HepG2 (cell line): ENCODE results near the gene CDK2. TPM values are rescaled to one million over a fixed set of nuclear protein-coding genes. Genes with fewer than 3 reads are reported as not detected.

ENCODE experiments used
- AKAP8 ChIP-seq: sonication (generic); formaldehyde crosslinking; IDR thresholded peaks from 2 replicates; pipeline ENCODE4 v1.5.1; 2020; ENCODE audit warnings: mild to moderate bottlenecking, missing genetic modification reagents
- BRCA1 ChIP-seq: sonication (generic); formaldehyde crosslinking; IDR thresholded peaks from 2 replicates; pipeline ENCODE4 v1.4.0; 2020; ENCODE audit warnings: missing genetic modification reagents
- CTCF ChIP-seq: sonication (generic); formaldehyde crosslinking; IDR thresholded peaks from 2 replicates; pipeline ENCODE4 v1.5.0; 2020; ENCODE audit warnings: mild to moderate bottlenecking, missing genetic modification reagents, moderate library complexity
- E2F1 ChIP-seq: sonication (generic); formaldehyde crosslinking; IDR thresholded peaks from 2 replicates; pipeline ENCODE4 v1.5.0; 2020; ENCODE audit warnings: missing genetic modification reagents
- KAT2B ChIP-seq: fragments of 150-350 bp; IDR thresholded peaks from 2 replicates; pipeline ENCODE4 v1.6.1; 2014; ENCODE audit warnings: low read depth, low read length, borderline replicate concordance
- KLF15 ChIP-seq: sonication (generic); formaldehyde crosslinking; IDR thresholded peaks from 2 replicates; pipeline ENCODE4 v1.8.1; 2023; ENCODE audit warnings: borderline replicate concordance, mild to moderate bottlenecking, inconsistent platforms, missing genetic modification reagents, mixed read lengths
- LCORL ChIP-seq, 2 experiments: fragments of 450-650 bp in 1 of 2; sonication (generic) in 1 of 2; formaldehyde crosslinking in 1 of 2; IDR thresholded peaks; 2 replicates each; pipeline versions ENCODE4 v1.5.0 to v1.6.1; 2017 to 2020; ENCODE audit warnings: antibody characterized with exemption in 1 of 2, missing genetic modification reagents in 1 of 2
- NBN ChIP-seq: fragments of 450-650 bp; conservative IDR thresholded peaks from 2 replicates; pipeline ENCODE4 v1.6.1; 2017
- NR2C2 ChIP-seq: sonication (generic); formaldehyde crosslinking; IDR thresholded peaks from 2 replicates; pipeline ENCODE4 v1.4.0; 2020; ENCODE audit warnings: missing genetic modification reagents, mild to moderate bottlenecking, moderate library complexity, borderline replicate concordance
- PHF8 ChIP-seq: sonication (generic); formaldehyde crosslinking; IDR thresholded peaks from 2 replicates; pipeline ENCODE4 v1.5.0; 2020; ENCODE audit warnings: missing genetic modification reagents
- RBM39 ChIP-seq: fragments of 200-400 bp; formaldehyde crosslinking; IDR thresholded peaks from one replicate; pipeline ENCODE4 v1.6.1; 2018; ENCODE audit warnings: antibody characterized with exemption, mild to moderate bottlenecking, low read depth, low read length; ENCODE audit not compliant: poor library complexity, severe bottlenecking
- REXO4 ChIP-seq: sonication (generic); formaldehyde crosslinking; IDR thresholded peaks from 2 replicates; pipeline ENCODE4 v1.8.0; 2022; ENCODE audit warnings: missing genetic modification reagents, mild to moderate bottlenecking, borderline replicate concordance
- SOX6 ChIP-seq, 2 experiments: fragments of 450-650 bp in 1 of 2; sonication (generic) in 1 of 2; formaldehyde crosslinking in 1 of 2; IDR thresholded peaks; 2 replicates each; pipeline versions ENCODE4 v1.4.0 to v1.6.1; 2017 to 2020; ENCODE audit warnings: antibody characterized with exemption in 1 of 2, mild to moderate bottlenecking in 1 of 2, missing genetic modification reagents in 1 of 2
- XRCC5 ChIP-seq: fragments of 200-400 bp; formaldehyde crosslinking; optimal IDR thresholded peaks from 2 replicates; pipeline ENCODE3; 2017; ENCODE audit warnings: mild to moderate bottlenecking, low read length
- ZMYM4 ChIP-seq: sonication (generic); formaldehyde crosslinking; IDR thresholded peaks from 2 replicates; pipeline ENCODE4 v1.8.1; 2023; ENCODE audit warnings: mild to moderate bottlenecking, missing genetic modification reagents
- ZNF121 ChIP-seq: sonication (generic); formaldehyde crosslinking; IDR thresholded peaks from 2 replicates; pipeline ENCODE4 v1.5.0; 2020; ENCODE audit warnings: mild to moderate bottlenecking, missing genetic modification reagents
- ZNF224 ChIP-seq: sonication (generic); formaldehyde crosslinking; IDR thresholded peaks from 2 replicates; pipeline ENCODE4 v1.5.0; 2020; ENCODE audit warnings: mild to moderate bottlenecking, missing genetic modification reagents
- ZNF235 ChIP-seq: sonication (generic); formaldehyde crosslinking; IDR thresholded peaks from 2 replicates; pipeline ENCODE4 v1.8.1; 2023; ENCODE audit warnings: mild to moderate bottlenecking, missing genetic modification reagents, borderline replicate concordance
- ZNF441 ChIP-seq: sonication (generic); formaldehyde crosslinking; IDR thresholded peaks from 2 replicates; pipeline ENCODE4 v1.7.0; 2021; ENCODE audit warnings: missing genetic modification reagents, borderline replicate concordance
- ZNF556 ChIP-seq: sonication (generic); formaldehyde crosslinking; IDR thresholded peaks from 2 replicates; pipeline ENCODE4 v1.4.0; 2020; ENCODE audit warnings: mild to moderate bottlenecking, missing genetic modification reagents, borderline replicate concordance
- ZNF580 ChIP-seq: IDR thresholded peaks from 2 replicates; pipeline ENCODE4 v1.6.1; 2016; ENCODE audit warnings: low read depth, borderline replicate concordance
- ZNF879 ChIP-seq: sonication (generic); formaldehyde crosslinking; IDR thresholded peaks from 2 replicates; pipeline ENCODE4 v1.8.1; 2023; ENCODE audit warnings: missing genetic modification reagents
- polyA plus RNA-seq, 8 experiments: library from polyadenylated mRNA; depleted of rRNA in 3 of 8; stranded (reverse) in 7 of 8; unstranded in 1 of 8; fragments of >200 nt; fragmentation: Illumina TruSeq in 4 of 8; extraction: Trizol in 4 of 8; gene quantifications; 2 replicates each; pipeline versions ENCODE4 v1.2.1 to v1.2.3, GENCODE V29; 2011 to 2016; ENCODE audit warnings: low read depth in 4 of 8, missing spikeins in 1 of 8, mixed read lengths in 1 of 8; ENCODE audit not compliant: insufficient read depth in 1 of 8
- total RNA-seq, 5 experiments: library from RNA; depleted of rRNA; stranded (reverse); fragments of >200 nt; fragmentation: Illumina TruSeq; extraction: Trizol; gene quantifications; 2 replicates each; pipeline ENCODE4 v1.2.3, GENCODE V29; 2016; ENCODE audit warnings: low read depth in 1 of 5

CDK2 gene
- total and polyA plus RNA-seq, 2 of the 13 experiments (the other 11 are each of a cell fraction or from before 2014, with no cell fraction given), result 47.5 to 52.6 TPM

- TF ChIP-seq ZNF441 (CRISPR knock-in tag) (peak; percentile 55; the same call in 1 of the 2 replicates), NR2C2 (CRISPR knock-in tag) (peak; percentile 89), PHF8 (peak; percentile 74), E2F1 (CRISPR knock-in tag) (no peak), ZNF556 (0 out of 2 replicates have a peak, but pooled peaks have one; percentile 16), KAT2B (no peak), ZNF121 (CRISPR knock-in tag) (peak; percentile 77; the same call in 1 of the 2 replicates), ZNF235 (CRISPR knock-in tag) (0 out of 2 replicates have a peak, but pooled peaks have one; percentile 52), NBN (no peak), CTCF (CRISPR knock-in tag) (0 out of 2 replicates have a peak, but pooled peaks have one; percentile 4), ZNF580 (peak; percentile 5; the same call in 1 of the 2 replicates), ZNF879 (CRISPR knock-in tag) (0 out of 2 replicates have a peak, but pooled peaks have one; percentile 30), RBM39 (peak; percentile 45), ZMYM4 (CRISPR knock-in tag) (peak; percentile 58; the same call in 1 of the 2 replicates), AKAP8 (CRISPR knock-in tag) (0 out of 2 replicates have a peak, but pooled peaks have one; percentile 18), ZNF224 (CRISPR knock-in tag) (peak; percentile 60; the same call in 1 of the 2 replicates), BRCA1 (peak; percentile 67; the same call in 1 of the 2 replicates), XRCC5 (peak; percentile 27), LCORL (IDR thresholded peaks at IDR 0.05) (no peak), LCORL (CRISPR knock-in tag; IDR thresholded peaks at IDR 0.05) (peak; percentile 4; the same call in 1 of the 2 replicates), KLF15 (CRISPR knock-in tag) (0 out of 2 replicates have a peak, but pooled peaks have one; percentile 13), REXO4 (CRISPR knock-in tag) (no peak), SOX6 (IDR thresholded peaks at IDR 0.05) (no peak), SOX6 (CRISPR knock-in tag; IDR thresholded peaks at IDR 0.05) (0 out of 2 replicates have a peak, but pooled peaks have one; percentile 25)
Measured at GRCh38 chr12:55927588-55928502, 38.8 kb upstream of the CDK2 start, which contains the start of gene PYM1 (continued).
